SK-N-SH treated with all-trans-retinoic acid at 6 μM for 48 hours (cell line): Measurements from ENCODE around the gene CLCA1.

Experiments
- BACH2 ChIP-seq: fragments of 250-450 bp; sonication (Bioruptor Pico); IDR thresholded peaks from 2 replicates; pipeline ENCODE4 v1.9.0; 2021; ENCODE audit warnings: mild to moderate bottlenecking, borderline replicate concordance
- CSRNP3 ChIP-seq: fragments of 250-450 bp; sonication (Bioruptor Pico); IDR thresholded peaks from 2 replicates; pipeline ENCODE4 v1.5.1; 2021; ENCODE audit warnings: mild to moderate bottlenecking, moderate library complexity
- GLIS3 ChIP-seq: fragments of 250-450 bp; sonication (Bioruptor Pico); IDR thresholded peaks from 2 replicates; pipeline ENCODE4 v1.5.0; 2020; ENCODE audit warnings: mild to moderate bottlenecking, moderate library complexity
- ISL1 ChIP-seq: fragments of 250-450 bp; sonication (Bioruptor Pico); IDR thresholded peaks from 2 replicates; pipeline ENCODE4 v2.1.2; 2022; ENCODE audit warnings: mild to moderate bottlenecking, moderate library complexity
- OSR1 ChIP-seq: fragments of 250-450 bp; sonication (Bioruptor Pico); IDR thresholded peaks from 2 replicates; pipeline ENCODE4 v1.8.0; 2022; ENCODE audit warnings: moderate library complexity, mild to moderate bottlenecking, inconsistent platforms
- PATZ1 ChIP-seq: fragments of 250-450 bp; sonication (Bioruptor Pico); IDR thresholded peaks from 2 replicates; pipeline ENCODE4 v1.8.0; 2020; ENCODE audit warnings: mild to moderate bottlenecking, moderate library complexity, borderline replicate concordance
- PPARA ChIP-seq: fragments of 250-450 bp; sonication (Bioruptor Pico); IDR thresholded peaks from 2 replicates; pipeline ENCODE4 v1.5.0; 2020; ENCODE audit warnings: mild to moderate bottlenecking, borderline replicate concordance
- ZFP30 ChIP-seq: fragments of 450-650 bp; formaldehyde crosslinking; IDR thresholded peaks from 2 replicates; pipeline ENCODE4 v1.5.0; 2022; ENCODE audit warnings: mild to moderate bottlenecking, moderate library complexity
- ZNF565 ChIP-seq: fragments of 450-650 bp; formaldehyde crosslinking; conservative IDR thresholded peaks from 2 replicates; pipeline ENCODE4 v1.5.0; 2020; ENCODE audit warnings: low read depth, mild to moderate bottlenecking, moderate library complexity
- ZNF8 ChIP-seq: fragments of 450-650 bp; formaldehyde crosslinking; IDR thresholded peaks from 2 replicates; pipeline ENCODE4 v1.5.0; 2020; ENCODE audit warnings: mild to moderate bottlenecking, moderate library complexity

- TF ChIP-seq ZNF8 (CRISPR knock-in tag) = no peak
- no peak for TF ChIP-seq PATZ1
- TF ChIP-seq GLIS3 (CRISPR knock-in tag) = no peak
- no peak for TF ChIP-seq ZFP30 (CRISPR knock-in tag)
- no peak for TF ChIP-seq BACH2 (CRISPR knock-in tag)
- no peak for TF ChIP-seq OSR1 (CRISPR knock-in tag)
- no peak for TF ChIP-seq PPARA (CRISPR knock-in tag)
- no peak for TF ChIP-seq ZNF565 (CRISPR knock-in tag)
- no peak for TF ChIP-seq CSRNP3
- TF ChIP-seq ISL1 (CRISPR knock-in tag) = no peak
Measured at GRCh38 chr1:86502721-86503405, 34.1 kb downstream of the CLCA1 start.
